Activated T-helper 17 cell treated with anti-CD3 and anti-CD28 coated beads, Interleukin-2, amount 50 U/mL, for 72 hours (primary cell): Measurements from ENCODE around the gene VWA5B1. TPM values are rescaled to one million over a fixed set of nuclear protein-coding genes. Genes with fewer than 3 reads are reported as not detected.

ENCODE experiments used
- ATAC-seq: fragments of 150-1000 bp; cut with Tn5 transposase; replicated peaks from 2 replicates; pipeline ENCODE4 v1.10.0; 2021; ENCODE audit warnings: mild to moderate bottlenecking, moderate library complexity
- H3K27ac Mint-ChIP-seq: one replicate; pipeline ENCODE4 v1.8.0; 2022; ENCODE audit warnings: mixed read lengths
- H3K27me3 Mint-ChIP-seq: one replicate; pipeline ENCODE4 v1.8.0; 2022; ENCODE audit warnings: mixed read lengths
- H3K36me3 Mint-ChIP-seq: one replicate; pipeline ENCODE4 v1.8.0; 2022; ENCODE audit warnings: low read depth, mild to moderate bottlenecking, mixed read lengths
- H3K4me1 Mint-ChIP-seq: one replicate; pipeline ENCODE4 v1.8.0; 2022; ENCODE audit warnings: mixed read lengths
- H3K4me3 Mint-ChIP-seq: one replicate; pipeline ENCODE4 v1.8.0; 2022; ENCODE audit warnings: mild to moderate bottlenecking, mixed read lengths
- H3K9me3 Mint-ChIP-seq: one replicate; pipeline ENCODE4 v1.8.0; 2022; ENCODE audit warnings: mixed read lengths
- total RNA-seq, 2 donors: library from RNA; stranded (reverse); gene quantifications; one replicate each; pipeline ENCODE4 v1.2.3, GENCODE V29; 2022

The VWA5B1 gene
- total RNA-seq, 2 donors from 2014 or later: 0.05 TPM; not detected in 1

DNA sequence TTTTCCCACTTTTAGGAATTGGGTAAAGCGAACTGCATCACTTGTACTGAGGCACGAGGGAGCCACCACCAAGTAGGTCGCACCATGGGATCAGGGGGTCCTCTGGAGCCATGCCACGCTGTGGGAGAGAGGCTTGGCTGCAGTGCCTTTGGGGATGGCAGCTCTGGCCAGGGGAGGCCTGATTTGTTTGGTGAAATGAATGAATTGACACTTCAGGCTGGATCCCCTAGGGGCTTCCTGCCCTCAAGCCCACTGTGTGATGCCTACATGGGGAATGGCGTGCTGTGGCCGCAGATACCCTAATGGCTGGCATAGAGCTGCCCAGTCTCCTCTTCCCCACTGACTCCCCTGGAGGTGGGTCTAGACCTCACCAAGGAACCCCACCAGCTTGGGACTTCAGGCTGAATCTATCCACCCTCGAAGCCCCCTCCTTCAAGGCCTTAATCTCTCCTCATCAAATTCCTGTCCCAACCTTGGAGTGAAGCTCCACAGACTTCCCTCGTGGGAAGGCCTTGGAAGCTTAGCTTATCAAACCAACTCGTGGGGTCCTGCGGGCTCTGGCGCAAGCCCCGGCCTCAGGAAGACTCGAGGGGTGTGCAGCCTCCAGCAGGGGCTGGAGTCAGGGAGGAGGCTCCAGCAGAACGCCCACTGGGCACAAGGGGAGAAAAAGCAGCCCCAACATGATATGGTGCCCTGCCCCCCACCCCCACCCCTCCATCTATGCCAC, 64.6 kb downstream of the VWA5B1 start:
- Mint-ChIP-seq H3K4me3 (no peak overlapping the region), H3K36me3 (no peaks in the 10 kb centered on the region), H3K27ac (no peak overlapping the region), H3K9me3 (no peaks in the 10 kb centered on the region), H3K27me3 (peaks cover 18% of the 10 kb centered on the region), H3K4me1 (peaks cover 14% of the 10 kb centered on the region)
- no peak for ATAC-seq

DNA sequence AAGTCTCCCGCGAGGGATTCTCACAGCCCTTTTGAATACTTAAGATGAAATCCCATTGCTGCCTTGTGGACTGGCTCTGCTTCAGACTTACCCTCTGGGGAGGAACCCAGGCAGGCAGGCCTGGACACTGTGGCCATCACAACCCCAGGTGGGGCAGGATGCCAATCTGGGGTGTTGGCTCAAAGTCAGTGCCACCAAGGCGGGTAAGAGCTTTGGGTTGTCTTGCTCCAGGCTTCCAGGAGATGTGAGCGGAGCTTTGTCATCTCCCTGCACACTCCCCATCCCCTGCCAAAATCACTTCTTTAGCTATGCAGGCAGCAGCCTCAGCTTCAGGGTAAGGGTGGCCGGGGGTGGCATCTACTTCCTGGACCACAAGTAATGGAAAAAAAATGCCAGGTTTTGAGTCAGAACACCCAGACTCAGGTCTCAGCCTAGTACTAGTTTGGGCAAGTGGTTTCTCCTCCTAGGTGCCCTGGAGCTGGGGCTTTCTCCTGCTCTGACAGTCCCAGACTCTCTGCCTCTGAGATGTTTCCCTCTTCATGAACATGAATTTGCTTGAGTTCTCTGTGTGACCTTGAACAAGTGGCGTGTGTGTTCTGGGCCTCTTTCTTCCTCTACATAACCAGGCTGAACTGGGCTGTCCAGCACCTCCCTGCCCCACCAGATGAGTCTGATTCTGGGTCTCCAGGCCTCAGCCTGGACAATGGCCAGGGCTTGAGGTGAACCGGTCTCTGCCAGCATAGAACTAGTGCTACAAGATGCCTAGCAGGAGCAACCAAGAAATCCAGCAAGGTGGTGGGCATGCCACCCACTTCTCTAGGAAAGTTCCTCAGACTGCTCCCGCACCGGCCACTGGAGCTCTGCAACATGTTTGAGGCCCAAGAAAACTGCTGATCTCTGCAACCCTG, 65.4 kb downstream of the VWA5B1 start:
- H3K4me1 Mint-ChIP-seq: peaks cover 14% of the 10 kb centered on the region
- H3K4me3 Mint-ChIP-seq: no peak overlapping the region
- H3K9me3 Mint-ChIP-seq: no peaks in the 10 kb centered on the region
- no peak overlapping the region for H3K27ac Mint-ChIP-seq
- H3K36me3 Mint-ChIP-seq: no peaks in the 10 kb centered on the region
- peaks cover 22% of the 10 kb centered on the region for H3K27me3 Mint-ChIP-seq
- peak; percentile 14 for ATAC-seq

DNA sequence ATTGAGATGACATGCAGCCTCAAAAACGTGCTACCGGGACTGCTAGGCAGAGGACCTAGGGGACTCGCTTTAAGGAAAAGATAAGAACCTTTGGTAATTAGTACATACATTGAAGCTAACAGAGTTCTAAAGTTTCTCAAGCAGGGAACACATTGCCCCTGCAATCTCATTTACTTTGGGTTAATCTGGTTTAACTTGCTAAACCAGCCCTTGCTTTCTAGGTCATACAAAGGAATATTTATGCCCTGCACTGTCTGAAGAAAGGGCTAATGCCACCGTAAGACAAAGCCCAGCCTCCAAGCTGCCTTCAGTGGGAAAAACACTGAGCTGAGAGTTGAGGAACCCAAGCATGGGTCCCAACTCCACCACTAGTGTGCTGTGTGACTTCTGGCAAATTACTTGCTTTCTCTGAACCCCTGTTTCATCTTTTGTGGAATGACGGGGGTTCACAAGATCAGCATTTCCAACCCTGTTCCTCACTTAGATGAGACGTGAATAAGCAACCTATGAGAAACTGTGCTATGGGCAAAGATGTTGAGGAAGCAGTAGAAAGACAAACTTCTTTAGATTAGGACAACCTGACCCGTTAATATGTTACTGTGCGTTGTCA, 66.3 kb downstream of the VWA5B1 start:
- H3K27me3 Mint-ChIP-seq: peaks cover 31% of the 10 kb centered on the region
- no peak overlapping the region for H3K27ac Mint-ChIP-seq
- H3K4me1 Mint-ChIP-seq: peaks cover 14% of the 10 kb centered on the region
- H3K4me3 Mint-ChIP-seq: no peak overlapping the region
- ATAC-seq: no peak
- no peaks in the 10 kb centered on the region for H3K9me3 Mint-ChIP-seq
- H3K36me3 Mint-ChIP-seq: no peaks in the 10 kb centered on the region

DNA sequence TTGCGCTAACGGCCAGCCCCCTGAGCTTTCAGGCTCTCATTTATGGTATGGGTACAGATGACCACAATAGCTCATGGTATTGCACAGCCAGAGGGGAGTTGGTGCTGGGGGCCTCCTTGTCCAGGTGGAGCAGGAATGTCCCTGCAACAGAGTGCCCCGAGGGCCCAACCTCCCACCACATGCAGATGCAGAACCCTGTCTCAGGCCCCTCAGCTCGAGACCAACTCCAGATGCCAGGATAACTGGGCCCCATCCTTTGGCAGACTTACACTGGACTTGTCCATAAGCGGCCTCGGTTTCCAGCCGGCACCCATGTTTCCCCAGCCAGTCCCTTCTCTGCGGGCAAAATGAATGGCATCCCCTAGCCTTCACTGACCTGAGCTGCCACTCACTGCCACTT, 67.1 kb downstream of the VWA5B1 start:
- Mint-ChIP-seq H3K27me3 (peaks cover 37% of the 10 kb centered on the region), H3K4me1 (peaks cover 14% of the 10 kb centered on the region), H3K27ac (no peak overlapping the region), H3K4me3 (no peak overlapping the region), H3K9me3 (peaks cover 5% of the 10 kb centered on the region), H3K36me3 (no peaks in the 10 kb centered on the region)
- ATAC-seq: no peak

DNA sequence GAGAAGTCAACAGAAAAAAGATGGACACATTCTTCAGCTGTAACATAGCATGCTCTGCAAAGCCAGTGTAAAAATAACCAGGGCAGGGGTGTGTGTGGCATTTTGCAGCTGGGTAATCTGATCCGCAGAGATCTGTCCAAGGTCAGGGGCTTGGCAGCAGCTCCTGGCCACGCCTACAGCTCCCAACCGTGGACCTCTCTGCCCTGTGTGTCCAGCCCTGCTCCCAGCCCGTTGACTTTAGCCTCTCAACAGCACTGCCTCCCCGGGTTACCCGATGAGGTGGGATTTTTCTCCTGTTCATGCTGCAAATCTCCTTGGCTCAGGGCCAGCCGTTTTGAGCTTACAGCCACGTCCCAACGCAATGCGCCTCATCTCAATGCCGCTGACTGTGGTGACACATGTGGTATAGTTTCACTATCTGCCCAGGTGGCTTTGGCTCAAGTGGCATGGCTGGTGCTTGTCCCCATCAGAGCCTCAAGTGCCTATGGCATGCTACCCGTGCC, 68.1 kb downstream of the VWA5B1 start:
- peaks cover 38% of the 10 kb centered on the region for H3K27me3 Mint-ChIP-seq
- ATAC-seq: no peak
- H3K4me1 Mint-ChIP-seq: peaks cover 14% of the 10 kb centered on the region
- no peak overlapping the region for H3K27ac Mint-ChIP-seq
- H3K36me3 Mint-ChIP-seq: no peaks in the 10 kb centered on the region
- H3K4me3 Mint-ChIP-seq: peak overlapping the region; percentile 41
- peaks cover 5% of the 10 kb centered on the region for H3K9me3 Mint-ChIP-seq

DNA sequence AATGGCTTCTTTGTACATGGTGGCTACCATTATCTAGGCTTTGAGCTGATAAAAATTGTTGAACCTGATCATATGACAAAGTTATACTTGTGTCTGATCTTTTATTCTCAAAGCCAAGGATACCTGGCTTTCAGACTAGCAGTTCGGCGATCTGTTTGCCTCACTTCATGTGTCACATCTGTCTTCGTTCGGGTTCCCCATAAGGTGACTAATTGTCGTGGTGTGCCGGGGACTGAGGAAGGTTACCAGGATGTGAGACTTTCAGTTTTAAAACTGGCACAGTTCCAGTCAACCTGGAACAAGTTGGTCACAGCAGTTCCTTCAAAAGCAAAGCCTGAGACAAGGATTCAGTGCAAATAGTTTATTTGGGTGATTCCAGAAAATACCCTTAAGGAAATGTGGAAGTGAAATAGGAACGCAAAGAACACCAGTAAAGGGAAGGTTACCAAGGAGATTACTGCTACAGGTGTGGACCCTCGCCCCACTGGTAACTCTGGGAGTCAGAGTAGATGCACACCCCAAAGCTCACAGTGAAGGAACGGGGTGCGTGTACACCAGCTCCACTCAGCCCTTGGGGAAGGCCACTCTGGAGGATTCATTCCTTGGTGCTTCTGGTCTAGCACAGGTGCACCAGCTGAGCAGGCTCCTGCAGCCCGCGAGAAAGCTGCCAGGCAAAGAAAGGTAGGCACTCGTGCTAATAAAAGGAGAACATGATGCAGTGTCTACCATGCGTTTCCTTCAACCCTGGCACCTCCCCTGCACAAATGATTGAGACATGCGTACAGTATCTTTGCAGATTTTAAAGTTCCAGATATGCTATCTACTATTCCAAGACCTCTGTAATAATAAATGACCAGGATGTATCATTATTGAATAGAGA, 69.0 kb downstream of the VWA5B1 start:
- peaks cover 5% of the 10 kb centered on the region for H3K9me3 Mint-ChIP-seq
- peak overlapping the region; percentile 1 for H3K27ac Mint-ChIP-seq
- peak overlapping the region; percentile 41 for H3K4me3 Mint-ChIP-seq
- peaks cover 46% of the 10 kb centered on the region for H3K27me3 Mint-ChIP-seq
- H3K4me1 Mint-ChIP-seq: peaks cover 14% of the 10 kb centered on the region
- H3K36me3 Mint-ChIP-seq: no peaks in the 10 kb centered on the region
- peak; percentile 98 for ATAC-seq

DNA sequence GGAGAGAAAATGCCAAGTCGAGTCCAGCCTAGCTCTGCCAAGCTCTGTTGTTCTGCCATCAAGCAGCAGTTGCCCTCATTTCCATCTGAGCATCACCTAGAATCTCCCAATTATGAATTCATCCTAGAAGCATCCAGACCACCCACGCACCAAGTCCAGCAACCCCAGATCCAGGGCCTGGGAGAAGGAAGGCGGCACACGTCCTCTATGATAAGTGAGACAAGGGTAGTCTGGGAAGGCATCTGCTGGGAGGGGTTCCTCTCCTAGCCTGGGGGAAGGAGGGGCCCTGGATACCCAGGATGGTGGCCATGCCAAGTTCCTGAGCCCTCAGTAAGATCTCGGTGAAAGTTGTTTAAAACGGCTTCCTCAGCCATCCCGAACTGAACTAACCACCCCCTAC, 70.7 kb downstream of the VWA5B1 start:
- no peak overlapping the region for H3K27ac Mint-ChIP-seq
- no peak overlapping the region for H3K4me3 Mint-ChIP-seq
- no peak for ATAC-seq
- no peaks in the 10 kb centered on the region for H3K36me3 Mint-ChIP-seq
- peaks cover 10% of the 10 kb centered on the region for H3K4me1 Mint-ChIP-seq
- H3K9me3 Mint-ChIP-seq: peaks cover 5% of the 10 kb centered on the region
- peaks cover 42% of the 10 kb centered on the region for H3K27me3 Mint-ChIP-seq

DNA sequence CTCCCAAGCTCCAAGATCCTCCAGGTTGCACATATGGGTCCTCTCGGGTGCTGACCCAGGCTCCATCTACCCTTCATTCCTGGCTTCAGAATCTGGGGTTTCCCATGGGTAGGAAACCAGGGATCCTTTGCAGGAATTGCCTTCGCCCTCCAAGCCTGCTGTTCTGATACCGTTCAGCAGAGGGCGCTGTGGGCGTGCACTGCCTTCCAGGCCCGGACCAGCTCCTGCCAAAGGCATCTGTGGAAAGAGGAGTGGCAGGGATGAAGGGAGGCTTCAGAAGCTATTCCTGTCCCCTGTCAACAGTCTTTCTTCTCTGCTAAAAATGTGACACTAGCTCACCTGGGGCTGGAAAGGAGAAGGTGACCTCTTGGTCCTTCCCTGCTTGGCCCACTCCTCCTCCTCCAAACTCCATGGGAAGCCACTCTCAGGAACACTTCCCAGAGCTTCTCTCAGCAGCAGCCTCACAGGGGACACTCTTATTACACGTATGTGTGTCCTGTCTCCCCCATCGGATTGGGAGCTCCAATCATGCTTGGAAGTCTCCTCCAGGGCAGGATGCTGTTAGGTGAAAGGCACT, 71.2 kb downstream of the VWA5B1 start:
- Mint-ChIP-seq H3K9me3 (peaks cover 5% of the 10 kb centered on the region), H3K27me3 (peaks cover 39% of the 10 kb centered on the region), H3K27ac (no peak overlapping the region), H3K4me1 (peaks cover 9% of the 10 kb centered on the region), H3K36me3 (no peaks in the 10 kb centered on the region), H3K4me3 (no peak overlapping the region)
- ATAC-seq: no peak

DNA sequence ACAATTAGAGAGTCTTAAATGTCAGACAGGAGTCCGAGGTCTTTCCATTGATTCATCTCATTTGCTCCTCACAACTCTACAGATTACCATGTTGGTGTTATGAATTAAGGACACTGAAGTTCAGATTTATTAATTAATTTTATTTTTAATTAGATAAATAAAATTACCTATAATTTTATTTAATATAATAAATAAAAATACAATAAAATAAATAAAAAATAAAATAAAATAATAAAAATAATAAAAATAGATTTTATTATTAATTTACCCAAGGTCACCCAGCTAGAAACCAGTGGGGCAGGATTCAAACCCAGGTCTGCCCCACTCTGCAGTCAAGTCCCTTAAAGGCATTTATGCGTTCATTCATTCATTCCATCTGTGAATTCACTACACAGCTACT, 72.2 kb downstream of the VWA5B1 start:
- peaks cover 13% of the 10 kb centered on the region for H3K4me1 Mint-ChIP-seq
- ATAC-seq: no peak

DNA sequence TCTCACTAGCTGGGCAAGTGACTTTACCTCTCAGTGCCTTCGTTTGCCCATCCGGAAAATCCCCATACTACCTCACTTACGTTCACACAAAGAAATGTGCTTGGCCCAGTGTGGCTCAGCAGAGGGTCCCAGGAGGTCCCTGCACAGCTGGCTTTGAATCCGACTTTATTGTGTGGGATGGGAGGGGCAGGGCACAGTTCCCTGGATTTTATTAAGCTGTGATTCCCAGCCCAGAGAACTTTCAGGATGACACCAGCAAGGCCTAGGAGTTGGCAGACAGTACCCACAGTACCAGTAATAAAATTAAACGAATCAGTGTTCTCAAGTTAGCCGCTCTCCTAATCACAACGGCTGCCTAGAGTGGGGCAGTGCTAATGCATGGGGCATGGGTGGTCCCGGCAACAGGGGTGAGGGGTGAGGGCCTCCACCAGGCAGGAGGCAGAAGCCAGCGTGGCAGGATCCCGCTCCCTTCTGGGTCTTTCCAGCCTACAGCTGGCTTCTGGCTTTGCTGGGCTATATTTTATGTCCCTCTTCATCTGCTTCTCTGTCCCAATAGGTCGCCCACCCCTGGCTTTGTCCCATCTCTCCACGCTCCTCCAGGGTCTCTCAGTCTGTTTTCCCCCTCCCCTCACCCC, 74.9 kb downstream of the VWA5B1 start:
- H3K36me3 Mint-ChIP-seq: peaks cover 5% of the 10 kb centered on the region
- ATAC-seq: no peak
- H3K4me1 Mint-ChIP-seq: peaks cover 4% of the 10 kb centered on the region
- no peak overlapping the region for H3K27ac Mint-ChIP-seq
- H3K27me3 Mint-ChIP-seq: peaks cover 52% of the 10 kb centered on the region
- H3K9me3 Mint-ChIP-seq: peaks cover 5% of the 10 kb centered on the region
- H3K4me3 Mint-ChIP-seq: no peak overlapping the region

More for the DNA sequence above, 72.2 kb downstream of the VWA5B1 start:
- Mint-ChIP-seq H3K36me3 (no peaks in the 10 kb centered on the region), H3K27ac (no peak overlapping the region), H3K4me3 (no peak overlapping the region), H3K27me3 (peaks cover 49% of the 10 kb centered on the region), H3K9me3 (peaks cover 5% of the 10 kb centered on the region)

DNA sequence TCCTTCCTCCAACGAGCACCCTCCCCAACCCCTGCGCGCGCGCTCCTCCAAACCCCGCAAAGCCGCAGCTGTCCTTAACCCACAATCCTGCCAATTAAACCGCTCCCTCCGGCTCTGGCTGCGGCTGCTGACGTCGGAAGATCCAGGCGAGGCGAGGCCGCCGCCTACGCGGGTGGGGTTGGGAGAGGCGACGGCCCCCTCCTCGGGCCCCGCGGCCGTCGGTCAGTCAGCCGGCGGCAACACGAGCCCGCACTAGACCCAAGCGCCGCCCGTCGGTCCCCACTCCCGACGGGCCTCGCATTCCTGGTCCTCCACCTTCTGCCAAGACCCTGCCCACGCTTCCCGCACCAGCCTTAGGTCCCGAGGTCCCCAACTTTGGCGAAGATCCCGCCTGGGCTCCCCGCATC, 75.4 kb downstream of the VWA5B1 start:
- H3K4me3 Mint-ChIP-seq: no peak overlapping the region
- peaks cover 5% of the 10 kb centered on the region for H3K36me3 Mint-ChIP-seq
- peaks cover 4% of the 10 kb centered on the region for H3K4me1 Mint-ChIP-seq
- no peak for ATAC-seq
- peaks cover 50% of the 10 kb centered on the region for H3K27me3 Mint-ChIP-seq
- H3K27ac Mint-ChIP-seq: no peak overlapping the region
- peaks cover 5% of the 10 kb centered on the region for H3K9me3 Mint-ChIP-seq

DNA sequence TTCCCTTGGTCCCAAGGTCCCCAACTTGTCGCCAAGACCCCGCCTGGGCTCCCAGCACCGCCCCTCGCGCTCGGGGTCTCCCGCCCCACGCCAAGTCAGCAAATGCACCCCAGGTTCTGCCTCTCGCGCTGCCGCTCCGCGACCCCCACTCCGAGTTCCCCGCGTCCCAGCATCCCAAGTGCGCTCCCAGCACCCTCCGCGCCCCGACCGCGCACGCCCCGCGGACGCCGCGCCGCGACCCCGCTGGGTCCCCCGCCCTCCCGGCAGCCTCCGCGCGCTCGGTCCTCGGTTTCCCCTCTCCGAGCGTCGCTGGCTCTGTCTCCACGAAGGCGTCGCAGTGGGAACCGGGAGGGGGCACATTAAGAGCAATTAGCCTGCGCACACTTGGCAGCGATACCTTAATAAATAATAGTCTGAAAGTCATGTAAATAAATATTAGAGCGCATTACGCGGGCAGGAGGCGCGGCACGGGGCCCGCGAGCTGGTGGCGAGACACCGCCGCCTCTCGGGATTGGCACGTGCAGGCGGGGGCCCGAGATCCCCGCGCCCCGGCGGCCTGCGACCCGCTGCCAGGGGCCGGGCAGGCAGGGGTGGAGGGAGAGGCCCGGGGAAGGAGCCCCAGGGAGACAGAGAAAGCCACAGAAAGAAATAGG, 75.9 kb downstream of the VWA5B1 start:
- peaks cover 48% of the 10 kb centered on the region for H3K27me3 Mint-ChIP-seq
- peaks cover 5% of the 10 kb centered on the region for H3K9me3 Mint-ChIP-seq
- no peak for ATAC-seq
- H3K4me3 Mint-ChIP-seq: no peak overlapping the region
- no peak overlapping the region for H3K27ac Mint-ChIP-seq
- peaks cover 5% of the 10 kb centered on the region for H3K4me1 Mint-ChIP-seq
- peaks cover 5% of the 10 kb centered on the region for H3K36me3 Mint-ChIP-seq

DNA sequence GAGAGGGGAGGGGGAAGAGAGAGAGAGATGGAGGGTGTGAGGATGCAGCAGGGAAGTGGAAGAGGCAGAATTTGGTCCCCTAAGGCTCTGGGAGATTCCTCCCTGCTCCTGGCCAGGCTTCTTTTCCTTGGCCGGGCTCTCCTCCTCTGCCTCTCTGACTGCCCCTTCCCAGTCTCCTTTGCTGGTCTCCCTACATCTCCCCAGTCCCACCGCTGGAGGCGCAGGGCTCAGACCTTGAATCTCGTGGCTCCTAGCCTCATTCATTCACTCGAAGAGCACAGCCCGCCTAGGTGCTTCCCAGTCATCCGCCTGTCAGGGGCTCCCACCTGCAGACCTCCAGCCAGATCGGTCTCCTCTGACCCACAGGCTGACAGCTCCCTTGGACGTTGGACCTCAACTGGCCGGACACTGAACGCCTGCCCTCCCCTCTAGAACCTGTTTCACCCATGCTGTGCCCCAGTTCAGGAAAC, 76.5 kb downstream of the VWA5B1 start:
- no peak for ATAC-seq
- Mint-ChIP-seq H3K27me3 (peaks cover 47% of the 10 kb centered on the region), H3K4me1 (peaks cover 10% of the 10 kb centered on the region), H3K27ac (no peak overlapping the region), H3K9me3 (peaks cover 4% of the 10 kb centered on the region), H3K4me3 (peak overlapping the region; percentile 20), H3K36me3 (peaks cover 5% of the 10 kb centered on the region)
